HepG2 (cell line): ENCODE measurements around the gene CORT. TPM values are rescaled to one million over a fixed set of nuclear protein-coding genes. Genes with fewer than 3 reads are reported as not detected.

ENCODE experiments used
- ASH2L ChIP-seq: fragments of 300-600, 200-600 bp; sonication (generic); IDR thresholded peaks from 2 replicates; pipeline ENCODE4 v1.7.0; 2017; ENCODE audit warnings: low read depth, mild to moderate bottlenecking, moderate library complexity, mixed read lengths, low read length; ENCODE audit not compliant: insufficient read length
- DMAP1 ChIP-seq: IDR thresholded peaks from 2 replicates; pipeline ENCODE4 v1.6.1; 2016
- EHMT2 ChIP-seq: fragments of 200-600 bp; sonication (generic); IDR thresholded peaks from 2 replicates; pipeline ENCODE4 v1.7.0; 2017; ENCODE audit warnings: antibody characterized with exemption, low read depth, low read length, borderline replicate concordance
- FOXO1 ChIP-seq: sonication (generic); formaldehyde crosslinking; IDR thresholded peaks from 2 replicates; pipeline ENCODE4 v1.4.0; 2020; ENCODE audit warnings: missing genetic modification reagents
- KLF6 ChIP-seq: IDR thresholded peaks from 2 replicates; pipeline ENCODE4 v1.8.0; 2016; ENCODE audit warnings: missing biosample characterization, missing genetic modification reagents
- KMT2A ChIP-seq: sonication (generic); formaldehyde crosslinking; IDR thresholded peaks from 2 replicates; pipeline ENCODE4 v1.4.0; 2020; ENCODE audit warnings: missing genetic modification reagents
- POLR2A ChIP-seq, 2 experiments: IDR thresholded peaks; 2 replicates each; pipeline ENCODE4 v1.6.1; 2011; ENCODE audit warnings: low read depth in 2 of 2, low read length in 2 of 2, mild to moderate bottlenecking in 1 of 2, moderate library complexity in 1 of 2; ENCODE audit not compliant: insufficient read depth in 1 of 2
- SMC3 ChIP-seq: IDR thresholded peaks from 2 replicates; pipeline ENCODE4 v1.6.1; 2011; ENCODE audit warnings: low read length, improper control_type of control experiment
- SP4 ChIP-seq: sonication (generic); formaldehyde crosslinking; IDR thresholded peaks from 2 replicates; pipeline ENCODE4 v1.8.1; 2023; ENCODE audit warnings: mild to moderate bottlenecking, missing genetic modification reagents
- SPEN ChIP-seq: sonication (generic); formaldehyde crosslinking; IDR thresholded peaks from 2 replicates; pipeline ENCODE4 v1.5.1; 2020; ENCODE audit warnings: low read depth, mild to moderate bottlenecking, missing genetic modification reagents
- TBX2 ChIP-seq: sonication (generic); formaldehyde crosslinking; IDR thresholded peaks from 2 replicates; pipeline ENCODE4 v1.5.0; 2020; ENCODE audit warnings: missing genetic modification reagents, mild to moderate bottlenecking, borderline replicate concordance
- TMF1 ChIP-seq: sonication (generic); formaldehyde crosslinking; IDR thresholded peaks from 2 replicates; pipeline ENCODE4 v1.8.1; 2022; ENCODE audit warnings: low read depth, missing genetic modification reagents
- ZBTB38 ChIP-seq: sonication (generic); formaldehyde crosslinking; IDR thresholded peaks from 2 replicates; pipeline ENCODE4 v1.5.1; 2020; ENCODE audit warnings: mild to moderate bottlenecking, missing genetic modification reagents
- ZFX ChIP-seq: sonication (generic); formaldehyde crosslinking; IDR thresholded peaks from 2 replicates; pipeline ENCODE4 v1.4.0; 2020; ENCODE audit warnings: mild to moderate bottlenecking, low read depth, missing genetic modification reagents, moderate library complexity
- ZNF225 ChIP-seq: sonication (generic); formaldehyde crosslinking; IDR thresholded peaks from 2 replicates; pipeline ENCODE4 v1.4.0; 2020; ENCODE audit warnings: mild to moderate bottlenecking, missing genetic modification reagents
- ZNF331 ChIP-seq: sonication (generic); formaldehyde crosslinking; IDR thresholded peaks from 2 replicates; pipeline ENCODE4 v1.4.0; 2020; ENCODE audit warnings: missing genetic modification reagents
- ZNF337 ChIP-seq: sonication (generic); formaldehyde crosslinking; IDR thresholded peaks from 2 replicates; pipeline ENCODE4 v1.5.1; 2020; ENCODE audit warnings: missing genetic modification reagents, low read depth, mild to moderate bottlenecking, borderline replicate concordance
- ZNF382 ChIP-seq: sonication (generic); formaldehyde crosslinking; IDR thresholded peaks from 2 replicates; pipeline ENCODE4 v1.5.0; 2020; ENCODE audit warnings: missing genetic modification reagents, mild to moderate bottlenecking, borderline replicate concordance
- ZNF546 ChIP-seq: sonication (generic); formaldehyde crosslinking; conservative IDR thresholded peaks from 2 replicates; pipeline ENCODE4 v1.8.1; 2023; ENCODE audit warnings: mild to moderate bottlenecking, missing genetic modification reagents
- ZNF75D ChIP-seq: sonication (generic); formaldehyde crosslinking; IDR thresholded peaks from 2 replicates; pipeline ENCODE4 v1.8.1; 2023; ENCODE audit warnings: missing genetic modification reagents, mild to moderate bottlenecking, borderline replicate concordance
- ZNF792 ChIP-seq: IDR thresholded peaks from 2 replicates; pipeline ENCODE4 v1.6.1; 2016
- ZNF816 ChIP-seq: sonication (generic); formaldehyde crosslinking; IDR thresholded peaks from 2 replicates; pipeline ENCODE4 v1.8.0; 2022; ENCODE audit warnings: missing genetic modification reagents, mild to moderate bottlenecking, borderline replicate concordance
- ZNF879 ChIP-seq: sonication (generic); formaldehyde crosslinking; IDR thresholded peaks from 2 replicates; pipeline ENCODE4 v1.8.1; 2023; ENCODE audit warnings: missing genetic modification reagents
- polyA plus RNA-seq, 8 experiments: library from polyadenylated mRNA; depleted of rRNA in 3 of 8; stranded (reverse) in 7 of 8; unstranded in 1 of 8; fragments of >200 nt; fragmentation: Illumina TruSeq in 4 of 8; extraction: Trizol in 4 of 8; gene quantifications; 2 replicates each; pipeline versions ENCODE4 v1.2.1 to v1.2.3, GENCODE V29; 2011 to 2016; ENCODE audit warnings: low read depth in 4 of 8, missing spikeins in 1 of 8, mixed read lengths in 1 of 8; ENCODE audit not compliant: insufficient read depth in 1 of 8
- total RNA-seq, 5 experiments: library from RNA; depleted of rRNA; stranded (reverse); fragments of >200 nt; fragmentation: Illumina TruSeq; extraction: Trizol; gene quantifications; 2 replicates each; pipeline ENCODE4 v1.2.3, GENCODE V29; 2016; ENCODE audit warnings: low read depth in 1 of 5
- TF ChIP-seq, protein P1 (sequence below): sonication (generic); formaldehyde crosslinking; IDR thresholded peaks from 2 replicates; pipeline ENCODE4 v1.5.0; 2020; ENCODE audit warnings: missing genetic modification reagents
- TF ChIP-seq, protein P2 (sequence below): sonication (generic); formaldehyde crosslinking; IDR thresholded peaks from 2 replicates; pipeline ENCODE4 v1.8.1; 2023; ENCODE audit warnings: mild to moderate bottlenecking, missing genetic modification reagents, borderline replicate concordance
- TF ChIP-seq, protein P3 (sequence below): sonication (generic); formaldehyde crosslinking; conservative IDR thresholded peaks from 2 replicates; pipeline ENCODE4 v1.8.0; 2022; ENCODE audit warnings: mild to moderate bottlenecking, moderate library complexity, missing genetic modification reagents
- TF ChIP-seq, protein P4 (sequence below): IDR thresholded peaks from 2 replicates; pipeline ENCODE4 v1.6.1; 2016; ENCODE audit warnings: missing biosample characterization, missing genetic modification reagents, low read depth

Gene CORT
- total and polyA plus RNA-seq, 2 of the 13 experiments (the other 11 are each of a cell fraction or from before 2014, with no cell fraction given), result 0.11 to 0.62 TPM

DNA sequence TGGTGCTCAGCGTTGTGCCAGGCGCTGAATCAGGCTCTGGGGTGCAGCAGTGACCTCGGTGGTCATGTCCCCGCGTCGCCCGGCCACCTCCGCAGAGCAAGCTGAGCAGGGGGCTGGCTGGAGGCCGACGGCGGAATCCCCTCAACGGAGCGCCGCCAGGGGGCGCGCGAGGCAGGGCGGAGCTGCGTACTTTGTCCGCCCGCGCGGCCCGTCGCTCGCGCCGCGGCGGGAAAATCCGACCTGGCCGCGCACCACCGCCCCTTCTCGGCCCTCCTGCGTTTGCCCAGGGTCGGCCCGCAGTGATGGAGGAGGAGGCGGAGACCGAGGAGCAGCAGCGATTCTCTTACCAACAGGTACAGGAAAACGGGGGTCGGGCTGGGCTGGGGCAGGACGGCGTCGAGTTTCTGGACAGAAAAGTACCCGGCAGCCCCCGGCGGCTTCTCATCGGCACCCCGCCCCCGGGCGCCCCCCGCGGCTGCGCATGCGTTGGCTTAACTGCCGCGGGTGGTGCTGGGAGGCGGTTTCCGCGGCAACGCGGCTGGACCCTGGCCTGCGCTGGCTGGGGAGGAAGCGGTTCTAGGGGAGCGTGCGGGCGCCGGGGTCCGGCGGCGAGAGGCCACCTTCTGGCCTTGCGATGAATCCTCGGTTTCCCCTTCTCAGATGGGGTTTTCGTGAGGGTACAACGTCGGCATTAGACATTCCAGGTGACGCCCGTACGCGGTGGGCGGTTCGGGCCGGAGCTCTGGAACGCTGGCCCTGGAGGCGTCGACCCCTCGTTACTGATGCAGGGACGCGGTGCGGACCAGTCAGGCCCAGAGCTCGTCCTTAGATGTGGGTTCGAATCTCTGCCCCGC lies 19.4 kb upstream of the CORT start, which contains the start of gene CENPS (continued):
- TF ChIP-seq ZNF331 (CRISPR knock-in tag) (peak; percentile 68), SPEN (peak; percentile 92), ZNF225 (CRISPR knock-in tag) (peak; percentile 91), KMT2A (CRISPR knock-in tag) (peak; percentile 80; the same call in 1 of the 2 replicates), TMF1 (CRISPR knock-in tag) (peak; percentile 97), ZNF75D (no peak), ZNF816 (CRISPR knock-in tag) (peak; percentile 73; the same call in 1 of the 2 replicates), ZNF382 (no peak), ZFX (CRISPR knock-in tag) (peak; percentile 91), DMAP1 (CRISPR knock-in tag) (peak; percentile 82), ZBTB38 (peak; percentile 91; the same call in 1 of the 2 replicates), EHMT2 (no peak), SMC3 (peak; percentile 53; the same call in 1 of the 2 replicates), TBX2 (CRISPR knock-in tag) (peak; percentile 92), ZNF546 (CRISPR knock-in tag) (peak; percentile 97), SP4 (CRISPR knock-in tag) (peak; percentile 76; the same call in 1 of the 2 replicates), ZNF337 (CRISPR knock-in tag) (peak; percentile 75; the same call in 1 of the 2 replicates), POLR2A (IDR thresholded peaks at IDR 0.05; ENCODE audit: insufficient read depth in 1 of 2, low read depth in 2 of 2, low read length in 2 of 2) (peak; percentile 73 to 87), ZNF792 (CRISPR knock-in tag) (peak; percentile 83), KLF6 (CRISPR knock-in tag) (0 out of 2 replicates have a peak, but pooled peaks have one; percentile 57), ZNF879 (CRISPR knock-in tag) (peak; percentile 88), ASH2L (peak; percentile 87), FOXO1 (CRISPR knock-in tag) (peak; percentile 20)
- TF ChIP-seq, protein P1, sequence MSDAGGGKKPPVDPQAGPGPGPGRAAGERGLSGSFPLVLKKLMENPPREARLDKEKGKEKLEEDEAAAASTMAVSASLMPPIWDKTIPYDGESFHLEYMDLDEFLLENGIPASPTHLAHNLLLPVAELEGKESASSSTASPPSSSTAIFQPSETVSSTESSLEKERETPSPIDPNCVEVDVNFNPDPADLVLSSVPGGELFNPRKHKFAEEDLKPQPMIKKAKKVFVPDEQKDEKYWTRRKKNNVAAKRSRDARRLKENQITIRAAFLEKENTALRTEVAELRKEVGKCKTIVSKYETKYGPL (CRISPR knock-in tag), result 0 out of 2 replicates have a peak, but pooled peaks have one; percentile 38
- TF ChIP-seq, protein P2, sequence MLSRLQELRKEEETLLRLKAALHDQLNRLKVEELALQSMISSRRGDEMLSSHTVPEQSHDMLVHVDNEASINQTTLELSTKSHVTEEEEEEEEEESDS (CRISPR knock-in tag), result peak; percentile 96
- TF ChIP-seq, protein P3, sequence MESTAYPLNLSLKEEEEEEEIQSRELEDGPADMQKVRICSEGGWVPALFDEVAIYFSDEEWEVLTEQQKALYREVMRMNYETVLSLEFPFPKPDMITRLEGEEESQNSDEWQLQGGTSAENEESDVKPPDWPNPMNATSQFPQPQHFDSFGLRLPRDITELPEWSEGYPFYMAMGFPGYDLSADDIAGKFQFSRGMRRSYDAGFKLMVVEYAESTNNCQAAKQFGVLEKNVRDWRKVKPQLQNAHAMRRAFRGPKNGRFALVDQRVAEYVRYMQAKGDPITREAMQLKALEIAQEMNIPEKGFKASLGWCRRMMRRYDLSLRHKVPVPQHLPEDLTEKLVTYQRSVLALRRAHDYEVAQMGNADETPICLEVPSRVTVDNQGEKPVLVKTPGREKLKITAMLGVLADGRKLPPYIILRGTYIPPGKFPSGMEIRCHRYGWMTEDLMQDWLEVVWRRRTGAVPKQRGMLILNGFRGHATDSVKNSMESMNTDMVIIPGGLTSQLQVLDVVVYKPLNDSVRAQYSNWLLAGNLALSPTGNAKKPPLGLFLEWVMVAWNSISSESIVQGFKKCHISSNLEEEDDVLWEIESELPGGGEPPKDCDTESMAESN, result peak; percentile 97
- TF ChIP-seq, protein P4, sequence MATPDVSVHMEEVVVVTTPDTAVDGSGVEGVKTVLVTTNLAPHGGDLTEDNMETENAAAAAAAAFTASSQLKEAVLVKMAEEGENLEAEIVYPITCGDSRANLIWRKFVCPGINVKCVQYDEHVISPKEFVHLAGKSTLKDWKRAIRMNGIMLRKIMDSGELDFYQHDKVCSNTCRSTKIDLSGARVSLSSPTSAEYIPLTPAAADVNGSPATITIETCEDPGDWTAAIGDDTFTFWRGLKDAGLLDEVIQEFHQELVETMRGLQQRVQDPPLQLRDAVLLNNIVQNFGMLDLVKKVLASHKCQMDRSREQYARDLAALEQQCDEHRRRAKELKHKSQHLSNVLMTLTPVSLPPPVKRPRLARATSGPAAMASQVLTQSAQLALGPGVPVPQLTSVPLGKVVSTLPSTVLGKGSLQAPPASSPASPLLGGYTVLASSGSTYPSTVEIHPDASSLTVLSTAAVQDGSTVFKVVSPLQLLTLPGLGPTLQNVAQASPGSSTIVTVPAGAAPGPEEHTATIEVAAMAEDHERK (CRISPR knock-in tag), result peak; percentile 22
